HG02759 (cell line): ENCODE results near the gene CD8B.

ENCODE experiments used
- ATAC-seq: cut with Tn5 transposase; IDR thresholded peaks from one replicate; pipeline ENCODE4 v1.9.1; 2021; ENCODE audit warnings: mild to moderate bottlenecking, moderate library complexity; ENCODE audit not compliant: unreplicated experiment

The CD8B gene

GRCh38 chr2:86775338-86775737 lies 86.3 kb downstream of the CD8B start:
- ATAC-seq = no peak

- ATAC-seq = no peak
Observed at GRCh38 chr2:86774862-86775261, 86.8 kb downstream of the CD8B start.

GRCh38 chr2:86772611-86773010 lies 89.1 kb downstream of the CD8B start:
- ATAC-seq = no peak

DNA sequence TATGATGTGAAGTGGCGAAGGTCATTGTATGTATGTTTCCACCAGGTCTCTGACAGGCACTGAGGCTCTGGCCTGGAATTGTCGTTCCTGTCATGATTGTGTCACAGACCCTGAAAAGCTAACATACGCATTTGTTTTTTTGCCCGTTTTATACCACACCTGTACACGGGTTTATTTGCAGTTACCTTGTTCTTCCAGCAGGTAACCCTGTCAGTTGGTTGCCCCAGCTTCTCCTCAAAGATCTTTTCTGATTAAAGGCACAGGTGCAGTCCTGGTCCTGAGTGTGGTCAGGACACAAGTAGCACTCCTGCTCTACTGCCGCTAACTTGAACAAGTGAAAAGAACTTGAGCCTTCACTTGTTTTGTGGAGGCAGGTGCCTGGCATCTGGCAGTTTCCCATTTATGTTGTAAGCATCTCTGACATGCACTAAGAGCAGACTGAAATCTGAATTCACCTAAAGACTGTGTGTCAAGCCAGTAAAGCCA lies 90.8 kb downstream of the CD8B start:
- no peak for ATAC-seq

DNA sequence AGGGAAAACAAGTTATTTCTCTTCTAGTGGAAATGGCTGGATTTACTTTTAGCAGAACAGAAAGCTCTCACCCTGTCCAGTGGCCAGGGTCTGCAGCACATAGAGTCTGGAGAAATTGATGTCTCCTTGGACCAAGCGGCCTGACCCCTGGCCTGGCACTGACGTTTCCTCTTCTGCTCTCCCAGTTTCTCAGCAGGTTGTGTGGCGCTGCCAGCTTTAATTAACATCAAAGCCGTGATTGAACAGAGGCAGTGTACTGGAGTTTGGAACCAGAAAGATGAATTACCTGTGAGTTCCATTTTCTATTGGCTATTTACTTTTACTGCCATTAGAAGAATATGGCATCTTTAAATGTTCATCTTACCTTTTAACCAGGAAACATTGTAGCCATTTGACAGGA lies 91.8 kb downstream of the CD8B start:
- no peak for ATAC-seq

DNA sequence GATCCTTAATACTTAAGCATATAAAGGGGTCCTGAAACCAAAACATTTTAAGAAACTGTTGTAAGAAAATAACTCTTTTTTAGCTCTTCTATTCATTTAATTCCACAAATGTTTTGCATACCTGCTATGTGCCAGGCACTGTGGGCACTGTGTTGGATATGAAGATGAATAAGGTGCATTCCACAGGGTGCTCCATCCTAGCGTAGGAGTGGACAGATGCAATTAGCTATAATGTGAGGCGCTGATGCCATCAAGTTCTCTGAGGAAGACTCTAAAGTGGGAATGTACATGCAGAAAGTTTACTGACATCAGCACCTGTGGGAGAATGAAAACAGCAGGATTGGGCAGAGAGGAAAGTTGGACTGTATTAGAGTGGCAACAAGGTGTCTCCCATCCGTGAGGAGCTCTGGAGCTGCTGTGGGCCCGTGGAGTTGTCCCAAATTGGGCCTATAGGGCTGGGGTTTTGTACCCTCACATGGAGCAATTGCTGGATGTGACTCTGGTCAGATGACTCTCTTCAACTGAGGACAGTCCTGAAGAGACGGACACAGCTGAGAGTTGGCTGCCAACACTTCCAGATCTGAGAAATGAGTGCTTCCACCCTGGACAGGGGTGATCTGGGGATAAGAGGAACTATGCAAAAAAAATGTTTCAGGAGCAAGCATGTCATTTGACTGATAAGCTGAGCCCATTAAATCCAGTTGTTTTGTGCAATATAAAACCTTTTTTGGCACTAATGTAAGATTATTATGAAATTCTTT lies 93.3 kb downstream of the CD8B start:
- ATAC-seq = no peak
